Measurements from ENCODE around the gene ABCF3. TPM values are rescaled to one million over a fixed set of nuclear protein-coding genes. Genes with fewer than 3 reads are reported as not detected.

Gene ABCF3
- total RNA-seq, 1 experiment from 2014 or later = 63.6 TPM

- H3K36me3 Mint-ChIP-seq = peaks cover 12% of the 10 kb centered on the region
- no peak overlapping the region for H3K4me3 Mint-ChIP-seq
- no peak overlapping the region for H3K27ac Mint-ChIP-seq
- ChIA-PET CTCF (interaction anchor here (1.2 to 7.5 kb wide), 4 partner anchors 11 to 335 kb away, joined by 5 to 88 read pairs (median 9); partner anchors contain the start of genes CAMK2N2, EEF1AKMT4 and VWA5B2), POLR2A (interaction anchor here (0.6 kb wide), 1 partner anchor 19 kb away, joined by 5 read pairs; no protein-coding TSS in a partner anchor)
- DNase-seq (ENCODE audit: low spot score) (no peak), ATAC-seq (no peak)
- H3K27me3 Mint-ChIP-seq (ENCODE audit: low read depth) = peaks cover 3% of the 10 kb centered on the region
- peaks cover 3% of the 10 kb centered on the region; the same call in 1 of the 2 replicates for H3K4me1 Mint-ChIP-seq
- TF ChIP-seq TEAD4 (CRISPR knock-in tag; IDR thresholded peaks at IDR 0.05) (no peak), RORB (CRISPR knock-in tag; IDR thresholded peaks at IDR 0.05) (no peak), NFATC4 (CRISPR knock-in tag; IDR thresholded peaks at IDR 0.05) (no peak)
- no peaks in the 10 kb centered on the region for H3K9me3 Mint-ChIP-seq
Measured at GRCh38 chr3:184239708-184240107, 53.7 kb downstream of the ABCF3 start.

DNA sequence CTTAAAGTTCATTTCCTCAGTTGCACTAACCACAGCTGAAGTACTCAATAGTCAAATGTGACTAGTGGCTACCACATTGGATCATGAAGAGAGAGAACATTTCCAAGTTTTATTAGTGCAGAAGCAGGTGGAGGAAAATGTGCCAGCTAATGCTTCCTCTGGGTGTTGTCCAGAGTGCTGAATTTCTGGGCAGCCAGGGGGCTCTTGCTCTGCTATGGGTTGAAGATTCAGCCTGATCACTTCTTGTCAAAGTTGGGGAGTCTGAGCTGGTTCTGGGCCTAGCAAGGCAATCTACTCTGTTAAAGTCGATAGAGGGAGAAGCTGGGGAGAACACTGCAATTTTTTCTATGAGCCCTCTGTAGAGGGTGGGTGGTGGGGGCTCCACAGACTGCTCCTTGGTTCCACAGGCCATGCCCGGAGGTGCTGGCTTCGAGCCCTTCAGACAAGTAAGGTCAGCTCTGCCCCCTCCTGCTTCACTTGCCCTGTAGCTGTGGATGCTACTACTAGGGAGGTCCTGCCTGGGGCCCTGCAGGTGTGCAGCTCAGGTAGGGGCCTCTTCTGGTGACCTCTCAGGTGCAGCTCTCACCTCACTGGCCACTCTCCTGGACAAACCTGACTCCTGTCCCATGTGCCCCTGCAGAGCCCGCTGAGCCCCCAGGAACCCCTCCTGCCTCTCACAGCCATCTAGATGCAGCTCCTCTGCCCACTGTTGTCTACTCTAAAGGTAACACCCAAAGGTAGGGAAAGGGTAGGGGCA, 54.6 kb downstream of the ABCF3 start:
- no peak for TF ChIP-seq CDX4 (CRISPR knock-in tag; IDR thresholded peaks at IDR 0.05; ENCODE audit: borderline replicate concordance)
- no peak for TF ChIP-seq ZNF671 (CRISPR knock-in tag; IDR thresholded peaks at IDR 0.05)
- TF ChIP-seq, protein P1, sequence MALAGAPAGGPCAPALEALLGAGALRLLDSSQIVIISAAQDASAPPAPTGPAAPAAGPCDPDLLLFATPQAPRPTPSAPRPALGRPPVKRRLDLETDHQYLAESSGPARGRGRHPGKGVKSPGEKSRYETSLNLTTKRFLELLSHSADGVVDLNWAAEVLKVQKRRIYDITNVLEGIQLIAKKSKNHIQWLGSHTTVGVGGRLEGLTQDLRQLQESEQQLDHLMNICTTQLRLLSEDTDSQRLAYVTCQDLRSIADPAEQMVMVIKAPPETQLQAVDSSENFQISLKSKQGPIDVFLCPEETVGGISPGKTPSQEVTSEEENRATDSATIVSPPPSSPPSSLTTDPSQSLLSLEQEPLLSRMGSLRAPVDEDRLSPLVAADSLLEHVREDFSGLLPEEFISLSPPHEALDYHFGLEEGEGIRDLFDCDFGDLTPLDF (CRISPR knock-in tag; IDR thresholded peaks at IDR 0.05) = no peak
- TF ChIP-seq, protein P2, sequence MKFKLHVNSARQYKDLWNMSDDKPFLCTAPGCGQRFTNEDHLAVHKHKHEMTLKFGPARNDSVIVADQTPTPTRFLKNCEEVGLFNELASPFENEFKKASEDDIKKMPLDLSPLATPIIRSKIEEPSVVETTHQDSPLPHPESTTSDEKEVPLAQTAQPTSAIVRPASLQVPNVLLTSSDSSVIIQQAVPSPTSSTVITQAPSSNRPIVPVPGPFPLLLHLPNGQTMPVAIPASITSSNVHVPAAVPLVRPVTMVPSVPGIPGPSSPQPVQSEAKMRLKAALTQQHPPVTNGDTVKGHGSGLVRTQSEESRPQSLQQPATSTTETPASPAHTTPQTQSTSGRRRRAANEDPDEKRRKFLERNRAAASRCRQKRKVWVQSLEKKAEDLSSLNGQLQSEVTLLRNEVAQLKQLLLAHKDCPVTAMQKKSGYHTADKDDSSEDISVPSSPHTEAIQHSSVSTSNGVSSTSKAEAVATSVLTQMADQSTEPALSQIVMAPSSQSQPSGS (CRISPR knock-in tag; IDR thresholded peaks at IDR 0.05; ENCODE audit: borderline replicate concordance, low read depth) = no peak
- no peak for TF ChIP-seq FOXJ3 (CRISPR knock-in tag; IDR thresholded peaks at IDR 0.05; ENCODE audit: borderline replicate concordance)
- TF ChIP-seq TEAD1 (CRISPR knock-in tag; IDR thresholded peaks at IDR 0.05) = no peak
- no peak for TF ChIP-seq AFF4 (CRISPR knock-in tag; IDR thresholded peaks at IDR 0.05; ENCODE audit: borderline replicate concordance)
- Mint-ChIP-seq H3K27ac (no peak overlapping the region), H3K36me3 (peaks cover 18% of the 10 kb centered on the region), H3K4me1 (peaks cover 3% of the 10 kb centered on the region; the same call in 1 of the 2 replicates), H3K27me3 (ENCODE audit: low read depth) (peaks cover 3% of the 10 kb centered on the region), H3K4me3 (no peak overlapping the region), H3K9me3 (no peaks in the 10 kb centered on the region)
- CTCF ChIA-PET = interaction anchor here (1.0 to 7.5 kb wide), 7 partner anchors 10 to 345 kb away, joined by 3 to 88 read pairs (median 5); partner anchors contain the start of genes CAMK2N2, EEF1AKMT4 and VWA5B2
- peak; percentile 42 for DNase-seq (ENCODE audit: low spot score)
- peak; percentile 18 for ATAC-seq
- POLR2A ChIA-PET = interaction anchor here (0.6 to 2.0 kb wide), 5 partner anchors 13 to 54 kb away, joined by 3 to 6 read pairs (median 5); partner anchors contain the start of genes ABCF3 and CAMK2N2

GRCh38 chr3:184241141-184241446, 55.1 kb downstream of the ABCF3 start:
- Mint-ChIP-seq H3K27me3 (ENCODE audit: low read depth) (peaks cover 3% of the 10 kb centered on the region), H3K36me3 (peaks cover 21% of the 10 kb centered on the region), H3K9me3 (no peaks in the 10 kb centered on the region), H3K27ac (no peak overlapping the region), H3K4me1 (peaks cover 3% of the 10 kb centered on the region; the same call in 1 of the 2 replicates), H3K4me3 (peak overlapping the region; percentile 12; the same call in 1 of the 2 replicates)
- ChIA-PET CTCF (interaction anchor here (1.0 to 7.5 kb wide), 6 partner anchors 9 to 345 kb away, joined by 3 to 88 read pairs (median 6); partner anchors contain the start of genes CAMK2N2, EEF1AKMT4 and VWA5B2), POLR2A (interaction anchor here (0.6 to 2.0 kb wide), 4 partner anchors 14 to 55 kb away, joined by 3 to 6 read pairs (median 5); partner anchors contain the start of genes ABCF3 and CAMK2N2)
- ATAC-seq (peak; percentile 16), DNase-seq (ENCODE audit: low spot score) (no peak)
- TF ChIP-seq ZNF416 (CRISPR knock-in tag; IDR thresholded peaks at IDR 0.05) (no peak), HMGXB4 (CRISPR knock-in tag; IDR thresholded peaks at IDR 0.05) (no peak), IRF1 (CRISPR knock-in tag; IDR thresholded peaks at IDR 0.05) (no peak), EMX1 (CRISPR knock-in tag; IDR thresholded peaks at IDR 0.05) (no peak)
- TF ChIP-seq, protein P3, sequence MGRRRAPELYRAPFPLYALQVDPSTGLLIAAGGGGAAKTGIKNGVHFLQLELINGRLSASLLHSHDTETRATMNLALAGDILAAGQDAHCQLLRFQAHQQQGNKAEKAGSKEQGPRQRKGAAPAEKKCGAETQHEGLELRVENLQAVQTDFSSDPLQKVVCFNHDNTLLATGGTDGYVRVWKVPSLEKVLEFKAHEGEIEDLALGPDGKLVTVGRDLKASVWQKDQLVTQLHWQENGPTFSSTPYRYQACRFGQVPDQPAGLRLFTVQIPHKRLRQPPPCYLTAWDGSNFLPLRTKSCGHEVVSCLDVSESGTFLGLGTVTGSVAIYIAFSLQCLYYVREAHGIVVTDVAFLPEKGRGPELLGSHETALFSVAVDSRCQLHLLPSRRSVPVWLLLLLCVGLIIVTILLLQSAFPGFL (CRISPR knock-in tag; IDR thresholded peaks at IDR 0.05; ENCODE audit: borderline replicate concordance) = no peak

Data from WTC11 (cell line).